Trophoblast cell (in vitro differentiated cells and primary cell): ENCODE data around the gene LRMDA.

Experiments used
- DNase-seq, 2 donors: peaks; one replicate each; pipeline ENCODE4 v3.0.0-alpha.2; 2016
- H2AFZ ChIP-seq: 2 replicates; pipeline ENCODE4 v1.6.1; 2013; ENCODE audit warnings: low read length, moderate library complexity, mild to moderate bottlenecking; ENCODE audit not compliant: insufficient read depth, poor library complexity
- H2AK5ac ChIP-seq: 2 replicates; pipeline ENCODE4 v1.6.1; 2013; ENCODE audit warnings: mild to moderate bottlenecking, low read length
- H2BK120ac ChIP-seq: 2 replicates; pipeline ENCODE4 v1.6.1; 2013; ENCODE audit warnings: low read length, mild to moderate bottlenecking, moderate library complexity; ENCODE audit not compliant: insufficient read depth, poor library complexity
- H2BK12ac ChIP-seq: 2 replicates; pipeline ENCODE4 v1.6.1; 2013; ENCODE audit warnings: mild to moderate bottlenecking, low read length, moderate library complexity
- H2BK5ac ChIP-seq: 2 replicates; pipeline ENCODE4 v1.6.1; 2013; ENCODE audit warnings: low read length, low read depth, moderate library complexity, mild to moderate bottlenecking; ENCODE audit not compliant: poor library complexity
- H3K14ac ChIP-seq: 2 replicates; pipeline ENCODE4 v1.6.1; 2013; ENCODE audit warnings: mild to moderate bottlenecking, low read length
- H3K18ac ChIP-seq: 2 replicates; pipeline ENCODE4 v1.6.1; 2013; ENCODE audit warnings: mild to moderate bottlenecking, low read length
- H3K23ac ChIP-seq: 2 replicates; pipeline ENCODE4 v1.6.1; 2013; ENCODE audit warnings: low read length
- H3K27ac ChIP-seq: 2 replicates; pipeline ENCODE4 v1.5.1; 2013; ENCODE audit warnings: low read depth, mild to moderate bottlenecking, inconsistent platforms, low read length, moderate library complexity
- H3K27me3 ChIP-seq: 2 replicates; pipeline ENCODE4 v1.6.1; 2013; ENCODE audit warnings: inconsistent platforms, mild to moderate bottlenecking, low read length, moderate library complexity; ENCODE audit not compliant: insufficient read depth
- H3K36me3 ChIP-seq, 2 experiments: 1 replicate in 1 of 2; 2 replicates in 1 of 2; pipeline ENCODE4 v1.6.1; 2013; ENCODE audit warnings: low read length in 2 of 2, mild to moderate bottlenecking in 2 of 2, moderate library complexity in 1 of 2; ENCODE audit not compliant: insufficient read depth in 2 of 2, control insufficient read depth in 1 of 2
- H3K4ac ChIP-seq: 2 replicates; pipeline ENCODE4 v1.6.1; 2013; ENCODE audit warnings: low read depth, mild to moderate bottlenecking, low read length, moderate library complexity
- H3K4me1 ChIP-seq, 2 experiments: 1 replicate in 1 of 2; 2 replicates in 1 of 2; pipeline ENCODE4 v1.6.1; 2013; ENCODE audit warnings: low read length in 2 of 2, mild to moderate bottlenecking in 2 of 2, moderate library complexity in 1 of 2; ENCODE audit not compliant: insufficient read depth in 2 of 2, control insufficient read depth in 1 of 2
- H3K4me2 ChIP-seq: 2 replicates; pipeline ENCODE4 v1.6.1; 2013; ENCODE audit warnings: inconsistent platforms, mild to moderate bottlenecking, low read length, moderate library complexity
- H3K4me3 ChIP-seq: 2 replicates; pipeline ENCODE4 v1.5.1; 2013; ENCODE audit warnings: mild to moderate bottlenecking, low read depth, low read length, inconsistent platforms
- H3K79me1 ChIP-seq: one replicate; pipeline ENCODE4 v1.6.1; 2013; ENCODE audit warnings: low read length
- H3K79me2 ChIP-seq: 2 replicates; pipeline ENCODE4 v1.6.1; 2013; ENCODE audit warnings: low read length, mild to moderate bottlenecking; ENCODE audit not compliant: control insufficient read depth, insufficient read depth, poor library complexity
- H3K9ac ChIP-seq: 2 replicates; pipeline ENCODE4 v1.6.1; 2013; ENCODE audit warnings: mild to moderate bottlenecking, low read length
- H3K9me3 ChIP-seq: 2 replicates; pipeline ENCODE4 v1.6.1; 2013; ENCODE audit warnings: low read depth, mild to moderate bottlenecking, control low read depth, inconsistent platforms, low read length; ENCODE audit not compliant: insufficient read depth
- H4K12ac ChIP-seq: 2 replicates; pipeline ENCODE4 v1.6.1; 2013; ENCODE audit warnings: low read depth, mild to moderate bottlenecking, low read length, moderate library complexity
- H4K8ac ChIP-seq: 2 replicates; pipeline ENCODE4 v1.6.1; 2013; ENCODE audit warnings: low read depth, mild to moderate bottlenecking, low read length, moderate library complexity
- H4K91ac ChIP-seq: one replicate; pipeline ENCODE4 v1.6.1; 2013; ENCODE audit warnings: low read depth, mild to moderate bottlenecking, low read length, moderate library complexity
- WGBS: extraction: QIAGEN DNeasy Blood & Tissue Kit; methylation state at CpG from one replicate; pipeline ENCODE4 v1.1.7; 2013; ENCODE audit warnings: missing lambda C conversion rate; ENCODE audit not compliant: insufficient read length, insufficient coverage; ENCODE audit errors: extremely low coverage; 5-methylcytosine and 5-hydroxymethylcytosine counted together

LRMDA gene

DNA sequence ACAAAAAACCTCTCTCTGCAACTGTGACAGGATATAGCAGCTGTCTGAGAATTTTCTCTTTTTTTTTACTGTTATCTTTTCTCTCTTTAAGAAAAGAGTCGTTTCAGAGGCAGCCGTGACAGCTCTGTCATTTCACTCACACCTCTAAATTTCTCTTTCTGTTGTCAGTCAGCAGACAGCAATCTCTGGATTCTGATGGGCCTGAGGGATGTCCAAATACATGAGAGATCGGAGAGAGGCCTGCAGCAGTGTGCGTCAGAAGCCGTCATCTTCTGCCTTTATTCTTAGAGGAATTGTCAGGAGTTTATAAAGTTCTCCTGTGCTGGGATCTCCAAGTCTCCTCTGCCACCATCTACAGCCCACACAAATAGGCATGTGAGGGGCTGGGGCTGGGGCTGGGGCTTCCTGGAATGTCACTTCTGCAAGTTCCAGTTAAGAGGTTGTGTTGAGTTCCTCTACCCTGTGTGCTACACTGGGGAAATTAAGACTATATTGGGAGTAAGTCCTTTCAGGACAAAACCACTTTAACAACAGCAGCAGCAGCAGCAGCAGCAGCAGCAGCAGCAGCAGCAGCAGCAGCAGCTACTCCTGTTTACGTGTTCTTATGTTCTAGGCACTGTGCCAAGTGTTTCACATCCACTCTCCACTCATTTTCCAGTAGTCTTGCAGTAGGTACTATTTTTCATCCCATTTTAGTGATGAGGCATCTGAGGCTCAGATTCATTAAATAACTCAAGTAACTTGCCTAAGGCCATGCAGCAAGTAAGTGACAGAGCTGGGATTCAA is 541.3 kb downstream of the LRMDA start:
- Histone ChIP-seq H2AFZ (no peak overlapping the region), H3K27ac (no peak overlapping the region), H2BK12ac (no peak overlapping the region), H3K4me1 (no peaks in the 10 kb centered on the region), H3K9ac (no peak overlapping the region), H3K14ac (no peak overlapping the region), H3K36me3 (no peaks in the 10 kb centered on the region), H2BK120ac (no peak overlapping the region), H3K27me3 (no peaks in the 10 kb centered on the region), H3K23ac (no peak overlapping the region), H3K4me2 (no peak overlapping the region), H4K12ac (no peak overlapping the region), H3K79me1 (no peaks in the 10 kb centered on the region), H4K91ac (no peak overlapping the region), H3K9me3 (no peaks in the 10 kb centered on the region), H4K8ac (no peak overlapping the region), H3K4ac (no peak overlapping the region), H3K18ac (no peak overlapping the region), H3K79me2 (no peaks in the 10 kb centered on the region), H3K4me3 (no peak overlapping the region), H2BK5ac (no peak overlapping the region), H2AK5ac (no peak overlapping the region)
- no CpG with 5 or more reads among the region's 6 CpGs for WGBS
- no peak for DNase-seq

DNA sequence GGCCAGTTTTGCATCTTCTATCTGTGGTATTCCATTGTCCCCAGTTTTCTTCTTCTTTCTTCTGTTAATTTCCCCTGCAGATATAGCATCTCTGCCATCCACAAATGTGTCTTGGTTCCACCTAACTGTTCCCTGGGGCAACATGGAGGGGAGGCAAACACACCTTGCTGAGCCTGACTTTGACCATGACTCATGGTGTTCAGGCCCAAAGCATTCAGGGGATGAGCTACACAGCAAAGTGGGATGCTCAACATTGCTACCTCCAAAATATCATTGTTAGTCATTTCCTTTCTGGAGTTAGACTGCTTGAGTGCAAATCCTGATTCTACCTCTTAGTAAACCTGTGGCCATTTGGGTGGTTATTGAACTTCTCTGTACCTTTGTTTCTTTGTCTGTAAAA is 542.7 kb downstream of the LRMDA start:
- no peak overlapping the region for H3K4ac ChIP-seq
- H2BK12ac ChIP-seq, result no peak overlapping the region
- H3K4me2 ChIP-seq, result no peak overlapping the region
- DNase-seq, result no peak
- H3K4me1 ChIP-seq, result no peaks in the 10 kb centered on the region
- H3K4me3 ChIP-seq, result no peak overlapping the region
- no peak overlapping the region for H3K14ac ChIP-seq
- H3K27ac ChIP-seq, result no peak overlapping the region
- H3K36me3 ChIP-seq, result no peaks in the 10 kb centered on the region
- no peaks in the 10 kb centered on the region for H3K79me1 ChIP-seq
- no peak overlapping the region for H2AFZ ChIP-seq
- H2BK120ac ChIP-seq, result no peak overlapping the region
- H3K9me3 ChIP-seq, result no peaks in the 10 kb centered on the region
- no peaks in the 10 kb centered on the region for H3K79me2 ChIP-seq
- no peak overlapping the region for H2AK5ac ChIP-seq
- no peak overlapping the region for H4K8ac ChIP-seq
- H4K91ac ChIP-seq, result no peak overlapping the region
- no peak overlapping the region for H3K23ac ChIP-seq
- no peak overlapping the region for H3K9ac ChIP-seq
- no peak overlapping the region for H3K18ac ChIP-seq
- no peak overlapping the region for H2BK5ac ChIP-seq
- H3K27me3 ChIP-seq, result no peaks in the 10 kb centered on the region
- no peak overlapping the region for H4K12ac ChIP-seq

DNA sequence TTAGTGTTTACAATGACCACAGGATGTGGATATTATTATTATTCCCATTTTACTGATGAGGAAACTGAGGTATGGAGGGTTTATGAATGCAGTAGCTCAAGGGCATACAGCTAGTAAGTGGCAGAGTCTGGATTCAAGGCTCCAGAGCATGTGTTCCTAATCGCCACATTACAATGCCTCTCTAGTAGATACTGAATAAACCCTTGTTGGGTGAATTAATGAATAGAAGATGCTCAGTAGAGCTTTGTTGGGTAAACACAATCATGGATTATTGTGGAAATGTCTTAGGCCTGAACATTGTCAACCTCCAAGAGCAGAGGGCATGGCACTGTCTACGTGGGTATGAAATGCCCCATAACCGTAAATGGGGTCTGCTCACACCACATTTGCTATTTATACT is 545.3 kb downstream of the LRMDA start:
- no peak overlapping the region for H4K91ac ChIP-seq
- no peak overlapping the region for H3K4me3 ChIP-seq
- no peak overlapping the region for H3K18ac ChIP-seq
- H2BK5ac ChIP-seq, result no peak overlapping the region
- no peak overlapping the region for H2AFZ ChIP-seq
- H2BK120ac ChIP-seq, result no peak overlapping the region
- no peaks in the 10 kb centered on the region for H3K27me3 ChIP-seq
- no peak overlapping the region for H3K14ac ChIP-seq
- H3K27ac ChIP-seq, result no peak overlapping the region
- no peaks in the 10 kb centered on the region for H3K36me3 ChIP-seq
- H3K4ac ChIP-seq, result no peak overlapping the region
- H3K79me1 ChIP-seq, result no peaks in the 10 kb centered on the region
- no peaks in the 10 kb centered on the region for H3K9me3 ChIP-seq
- H3K23ac ChIP-seq, result no peak overlapping the region
- DNase-seq, result no peak
- WGBS, result no CpG with 5 or more reads among the region's 3 CpGs
- H4K8ac ChIP-seq, result no peak overlapping the region
- H3K79me2 ChIP-seq, result no peaks in the 10 kb centered on the region
- H4K12ac ChIP-seq, result no peak overlapping the region
- H3K9ac ChIP-seq, result no peak overlapping the region
- no peak overlapping the region for H2BK12ac ChIP-seq
- no peaks in the 10 kb centered on the region for H3K4me1 ChIP-seq
- no peak overlapping the region for H3K4me2 ChIP-seq
- no peak overlapping the region for H2AK5ac ChIP-seq

DNA sequence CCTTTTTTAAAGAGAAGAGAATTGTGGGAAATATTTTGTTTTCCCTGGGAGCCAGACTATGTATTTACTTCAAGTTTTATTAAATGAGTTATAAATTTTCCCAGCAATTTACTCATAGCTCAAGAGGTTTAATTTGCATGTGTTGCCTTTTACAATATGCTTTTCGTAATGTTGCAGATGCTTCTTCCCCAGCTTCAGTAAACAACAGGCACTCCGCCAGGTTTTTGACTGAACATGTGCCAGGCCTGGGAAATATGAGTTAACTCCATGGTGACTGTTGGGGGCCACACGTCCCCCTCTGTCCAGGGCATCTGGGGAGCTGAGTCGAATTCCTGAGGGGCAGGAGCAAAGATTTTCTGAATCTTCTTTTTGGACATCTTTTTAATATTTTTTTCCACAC is 545.7 kb downstream of the LRMDA start:
- no peak overlapping the region for H3K4me2 ChIP-seq
- no peak overlapping the region for H2BK120ac ChIP-seq
- no peak overlapping the region for H3K27ac ChIP-seq
- H4K12ac ChIP-seq, result no peak overlapping the region
- no peak overlapping the region for H3K9ac ChIP-seq
- H2BK5ac ChIP-seq, result no peak overlapping the region
- no peaks in the 10 kb centered on the region for H3K79me2 ChIP-seq
- H2BK12ac ChIP-seq, result no peak overlapping the region
- no peak overlapping the region for H2AFZ ChIP-seq
- H3K4ac ChIP-seq, result no peak overlapping the region
- H3K4me3 ChIP-seq, result no peak overlapping the region
- no peak overlapping the region for H4K91ac ChIP-seq
- H3K27me3 ChIP-seq, result no peaks in the 10 kb centered on the region
- no peaks in the 10 kb centered on the region for H3K36me3 ChIP-seq
- no peaks in the 10 kb centered on the region for H3K79me1 ChIP-seq
- H4K8ac ChIP-seq, result no peak overlapping the region
- H3K18ac ChIP-seq, result no peak overlapping the region
- no peak overlapping the region for H2AK5ac ChIP-seq
- WGBS, result no CpG with 5 or more reads among the region's 4 CpGs
- no peak overlapping the region for H3K23ac ChIP-seq
- H3K14ac ChIP-seq, result no peak overlapping the region
- no peak for DNase-seq
- H3K4me1 ChIP-seq, result no peaks in the 10 kb centered on the region
- H3K9me3 ChIP-seq, result no peaks in the 10 kb centered on the region
